ENCODE data around the gene PMEL.

DNA sequence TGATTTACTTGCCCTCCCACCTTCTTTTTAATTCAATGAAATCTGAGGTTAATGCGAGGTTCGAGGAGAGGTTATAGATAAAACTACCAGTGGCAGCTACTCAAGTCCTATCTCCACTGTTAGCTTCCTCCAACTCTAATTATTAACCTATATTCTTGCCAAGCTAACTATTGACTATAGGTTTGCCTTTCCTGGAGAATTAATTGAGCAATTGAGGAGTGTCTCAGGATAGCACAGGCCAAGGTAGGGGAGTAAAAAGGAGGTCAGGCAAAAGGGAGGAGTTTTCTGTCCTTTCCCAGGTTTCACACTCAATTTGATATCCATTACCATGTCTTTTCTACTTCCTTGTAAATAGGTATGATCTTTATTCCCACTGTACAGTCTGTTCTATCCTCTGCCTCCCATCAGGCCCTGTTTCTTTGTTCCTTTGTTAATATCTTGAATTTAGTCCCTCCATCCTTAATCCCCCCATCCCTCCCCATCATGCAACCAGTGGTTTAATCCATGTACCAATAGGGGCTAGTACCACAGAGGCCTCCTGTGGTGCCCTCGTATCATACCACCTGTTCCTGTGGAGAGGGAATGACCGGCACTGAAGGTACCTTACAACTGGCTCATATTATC lies 27.5 kb upstream of the PMEL start:
- TF ChIP-seq, protein P1, sequence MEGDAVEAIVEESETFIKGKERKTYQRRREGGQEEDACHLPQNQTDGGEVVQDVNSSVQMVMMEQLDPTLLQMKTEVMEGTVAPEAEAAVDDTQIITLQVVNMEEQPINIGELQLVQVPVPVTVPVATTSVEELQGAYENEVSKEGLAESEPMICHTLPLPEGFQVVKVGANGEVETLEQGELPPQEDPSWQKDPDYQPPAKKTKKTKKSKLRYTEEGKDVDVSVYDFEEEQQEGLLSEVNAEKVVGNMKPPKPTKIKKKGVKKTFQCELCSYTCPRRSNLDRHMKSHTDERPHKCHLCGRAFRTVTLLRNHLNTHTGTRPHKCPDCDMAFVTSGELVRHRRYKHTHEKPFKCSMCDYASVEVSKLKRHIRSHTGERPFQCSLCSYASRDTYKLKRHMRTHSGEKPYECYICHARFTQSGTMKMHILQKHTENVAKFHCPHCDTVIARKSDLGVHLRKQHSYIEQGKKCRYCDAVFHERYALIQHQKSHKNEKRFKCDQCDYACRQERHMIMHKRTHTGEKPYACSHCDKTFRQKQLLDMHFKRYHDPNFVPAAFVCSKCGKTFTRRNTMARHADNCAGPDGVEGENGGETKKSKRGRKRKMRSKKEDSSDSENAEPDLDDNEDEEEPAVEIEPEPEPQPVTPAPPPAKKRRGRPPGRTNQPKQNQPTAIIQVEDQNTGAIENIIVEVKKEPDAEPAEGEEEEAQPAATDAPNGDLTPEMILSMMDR (IDR thresholded peaks at IDR 0.05; ENCODE audit: low read length) = no peak
- TF ChIP-seq EZH2 (IDR thresholded peaks at IDR 0.05; ENCODE audit: borderline replicate concordance, low read length) = no peak

Data from OCI-LY1 (cell line).